Fibroblast of the aortic adventitia (primary cell): ENCODE data around the gene AKAP1. TPM values are rescaled to one million over a fixed set of nuclear protein-coding genes. Genes with fewer than 3 reads are reported as not detected.

Experiments used
- DNase-seq: peaks from one replicate; pipeline ENCODE4 v3.0.0-alpha.2; 2010; ENCODE audit warnings: low read depth
- H3K4me3 ChIP-seq: 2 replicates; pipeline ENCODE4 v1.5.1; 2011; ENCODE audit warnings: low read depth, mild to moderate bottlenecking, control low read depth, low read length, moderate library complexity
- CTCF ChIP-seq: IDR thresholded peaks from 2 replicates; pipeline ENCODE4 v1.5.1; 2011; ENCODE audit warnings: mild to moderate bottlenecking, low read length, control low read depth, inconsistent platforms; ENCODE audit not compliant: insufficient read depth
- total RNA-seq: library from RNA; depleted of rRNA; stranded (reverse); fragments of >200 nt; gene quantifications from 2 replicates; pipeline ENCODE4 v1.2.3, GENCODE V29; 2012; ENCODE audit warnings: low replicate concordance

AKAP1 gene
- total RNA-seq, 1 donor = 12.9 TPM

DNA sequence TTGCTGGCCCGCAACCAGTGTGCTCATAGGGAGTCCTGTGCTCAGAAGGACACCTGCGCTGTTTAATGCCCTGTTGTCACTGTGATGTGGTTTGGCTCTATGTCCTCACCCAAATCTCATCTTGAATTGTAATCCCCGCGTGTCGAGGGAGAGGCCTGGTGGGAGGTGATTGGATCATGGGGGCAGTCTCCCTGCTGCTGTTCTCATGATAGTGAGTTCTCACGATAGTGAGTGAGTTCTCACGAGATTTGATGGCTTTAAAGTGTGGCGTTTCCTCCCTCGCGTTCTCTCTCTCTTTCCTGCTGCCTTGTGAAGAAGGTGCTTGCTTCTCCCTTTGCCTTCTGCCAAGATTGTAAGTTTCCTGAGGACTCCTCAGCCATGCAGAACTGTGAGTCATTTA, 66.8 kb downstream of the AKAP1 start:
- no peak overlapping the region for H3K4me3 ChIP-seq
- TF ChIP-seq CTCF = no peak
- DNase-seq = no peak

- no peak for TF ChIP-seq CTCF
Measured at GRCh38 chr17:57152967-57153528, 68.0 kb downstream of the AKAP1 start.

DNA sequence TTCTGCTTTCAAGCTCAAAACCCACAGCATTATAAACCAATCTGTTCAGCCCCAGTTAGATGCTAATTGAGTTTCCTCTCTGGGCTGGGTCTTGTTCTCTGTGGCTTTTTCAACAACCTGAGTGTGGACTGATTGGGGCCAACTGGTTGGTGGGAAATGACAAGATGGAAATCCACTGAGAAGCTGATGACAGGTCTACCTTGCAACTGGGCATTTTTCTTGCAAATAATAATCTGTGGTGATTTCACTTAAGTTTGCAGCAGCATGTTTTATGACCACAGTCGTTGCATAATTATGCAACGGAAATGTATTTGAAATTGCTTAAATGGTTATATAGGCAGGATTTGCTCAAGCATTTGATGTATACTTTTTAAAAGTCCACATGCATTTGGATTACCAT, 69.9 kb downstream of the AKAP1 start:
- DNase-seq = no peak
- no peak for TF ChIP-seq CTCF

More at GRCh38 chr17:57152967-57153528, 68.0 kb downstream of the AKAP1 start:
- H3K4me3 ChIP-seq = no peak overlapping the region
- DNase-seq = no peak

GRCh38 chr17:57158325-57158724, 73.3 kb downstream of the AKAP1 start:
- DNase-seq = no peak
- TF ChIP-seq CTCF = no peak
- no peak overlapping the region for H3K4me3 ChIP-seq

More for the DNA sequence above, 69.9 kb downstream of the AKAP1 start:
- H3K4me3 ChIP-seq = no peak overlapping the region

GRCh38 chr17:57158795-57159194, 73.7 kb downstream of the AKAP1 start:
- TF ChIP-seq CTCF = no peak
- H3K4me3 ChIP-seq = no peak overlapping the region
- DNase-seq = no peak

DNA sequence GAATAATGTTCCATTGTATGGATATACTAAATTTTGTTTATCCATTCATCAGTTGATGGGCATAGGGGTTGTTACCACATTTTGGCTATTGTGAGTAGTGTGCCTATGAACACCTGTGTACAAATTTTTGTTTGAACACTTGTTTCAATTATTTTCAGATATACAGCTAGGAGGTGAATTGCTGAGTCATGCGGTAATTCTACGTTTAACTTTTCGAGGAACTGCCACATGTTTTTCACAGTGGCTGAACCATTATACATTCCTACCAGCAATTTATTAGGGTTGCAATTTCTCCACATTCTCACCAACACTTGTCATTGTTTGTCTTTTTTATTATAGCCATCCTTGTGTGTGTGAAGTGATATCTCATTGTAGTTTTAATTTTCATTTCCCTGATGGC, 75.6 kb downstream of the AKAP1 start:
- H3K4me3 ChIP-seq = no peak overlapping the region
- no peak for TF ChIP-seq CTCF

DNA sequence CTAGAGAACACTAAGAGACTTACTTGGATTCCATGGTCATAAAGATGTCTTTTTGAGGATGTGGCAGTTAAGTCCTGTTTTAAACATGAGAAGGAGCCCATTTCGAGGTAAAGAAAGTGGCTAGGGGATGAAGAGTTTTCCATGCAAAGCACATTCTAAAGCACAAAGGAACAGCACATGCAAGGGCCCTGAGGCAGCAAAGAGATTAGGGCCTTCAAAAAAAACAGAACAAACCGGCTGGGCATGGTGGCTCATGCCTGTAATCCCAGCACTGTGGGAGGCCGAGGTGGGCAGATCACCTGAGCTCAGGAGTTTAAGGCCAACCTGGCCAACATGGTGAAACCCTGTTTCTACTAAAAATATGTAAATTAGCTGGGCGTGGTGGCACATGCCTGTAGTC, 79.8 kb downstream of the AKAP1 start:
- TF ChIP-seq CTCF = no peak
- no peak overlapping the region for H3K4me3 ChIP-seq
- DNase-seq = no peak

More for the DNA sequence above, 75.6 kb downstream of the AKAP1 start:
- no peak for DNase-seq
